HG02870 (cell line): ENCODE data around the gene SUMF2.
A peak's percentile ranks its signal among the peaks of the same experiment; 100 is the strongest.
"Not testable (repeated sequence)": the region's sequence is repeated elsewhere in the genome, so short reads cannot be mapped to it uniquely, and the experiment has no call there.

ENCODE experiments used
- ATAC-seq: cut with Tn5 transposase; IDR thresholded peaks from one replicate; pipeline ENCODE4 v1.9.1; 2021; ENCODE audit warnings: mild to moderate bottlenecking, moderate library complexity; ENCODE audit not compliant: unreplicated experiment

The SUMF2 gene

GRCh38 chr7:56062382-56062781 lies 1.7 kb upstream of the SUMF2 start:
- ATAC-seq = no peak

DNA sequence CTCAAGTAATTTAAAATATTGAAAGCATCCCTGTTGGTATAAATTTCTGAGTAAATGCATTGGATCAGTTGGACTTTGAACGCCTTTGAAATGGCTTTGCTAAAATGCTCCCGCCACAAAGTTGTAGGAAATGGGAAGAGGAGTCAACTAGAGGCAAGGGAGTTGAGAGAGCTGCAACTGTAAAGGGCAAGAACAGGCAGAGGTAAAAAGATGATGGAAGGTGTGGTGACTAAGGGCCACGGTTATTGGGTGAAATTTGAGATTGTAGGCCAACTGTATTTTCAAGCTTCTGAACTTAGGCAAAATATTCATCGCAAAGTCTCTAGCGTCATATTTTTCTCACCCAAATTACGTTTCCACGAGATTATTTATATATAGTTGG lies 595 bp upstream of the SUMF2 start:
- no peak for ATAC-seq

- not testable (repeated sequence) for ATAC-seq
These were observed 2.3 kb downstream of the SUMF2 start for GRCh38 chr7:56066376-56066775.

GRCh38 chr7:56074371-56074791 lies 10.3 kb downstream of the SUMF2 start:
- ATAC-seq = peak; percentile 86

DNA sequence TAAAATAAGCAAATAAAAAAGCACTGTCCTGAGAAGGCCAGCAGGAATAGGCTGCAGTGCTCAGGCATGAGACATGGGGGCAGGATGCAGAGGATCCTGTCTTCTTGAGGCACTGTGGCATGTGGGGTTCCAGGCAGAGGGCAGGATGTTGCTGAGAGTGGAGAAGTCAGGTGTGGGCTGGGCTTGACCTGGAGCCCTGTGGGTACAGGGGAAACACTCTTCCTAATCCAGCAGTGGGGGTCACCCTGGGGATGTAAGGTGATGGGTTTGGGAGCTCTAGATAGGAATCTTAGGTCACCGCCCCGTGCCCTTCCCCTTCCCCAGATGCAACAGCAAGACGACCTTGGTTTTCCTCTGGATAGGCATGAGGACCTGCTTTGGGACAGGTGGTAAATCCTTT lies 13.6 kb downstream of the SUMF2 start:
- ATAC-seq = no peak

DNA sequence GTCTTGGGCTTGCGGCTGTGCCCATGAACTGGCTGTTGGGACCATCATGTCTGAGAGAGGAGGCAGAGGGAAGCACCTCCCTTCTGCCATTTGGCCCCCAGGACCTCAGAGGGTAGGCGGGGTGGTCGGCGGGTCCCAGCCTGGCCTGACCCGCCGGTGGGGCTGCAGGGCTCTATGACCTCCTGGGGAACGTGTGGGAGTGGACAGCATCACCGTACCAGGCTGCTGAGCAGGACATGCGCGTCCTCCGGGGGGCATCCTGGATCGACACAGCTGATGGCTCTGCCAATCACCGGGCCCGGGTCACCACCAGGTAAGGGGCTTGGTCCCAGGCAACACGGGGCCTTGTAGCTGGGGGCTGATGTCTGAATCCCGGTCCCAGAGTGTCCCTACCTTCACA lies 14.1 kb downstream of the SUMF2 start:
- no peak for ATAC-seq

GRCh38 chr7:56079450-56080185 lies 15.5 kb downstream of the SUMF2 start:
- no peak for ATAC-seq

DNA sequence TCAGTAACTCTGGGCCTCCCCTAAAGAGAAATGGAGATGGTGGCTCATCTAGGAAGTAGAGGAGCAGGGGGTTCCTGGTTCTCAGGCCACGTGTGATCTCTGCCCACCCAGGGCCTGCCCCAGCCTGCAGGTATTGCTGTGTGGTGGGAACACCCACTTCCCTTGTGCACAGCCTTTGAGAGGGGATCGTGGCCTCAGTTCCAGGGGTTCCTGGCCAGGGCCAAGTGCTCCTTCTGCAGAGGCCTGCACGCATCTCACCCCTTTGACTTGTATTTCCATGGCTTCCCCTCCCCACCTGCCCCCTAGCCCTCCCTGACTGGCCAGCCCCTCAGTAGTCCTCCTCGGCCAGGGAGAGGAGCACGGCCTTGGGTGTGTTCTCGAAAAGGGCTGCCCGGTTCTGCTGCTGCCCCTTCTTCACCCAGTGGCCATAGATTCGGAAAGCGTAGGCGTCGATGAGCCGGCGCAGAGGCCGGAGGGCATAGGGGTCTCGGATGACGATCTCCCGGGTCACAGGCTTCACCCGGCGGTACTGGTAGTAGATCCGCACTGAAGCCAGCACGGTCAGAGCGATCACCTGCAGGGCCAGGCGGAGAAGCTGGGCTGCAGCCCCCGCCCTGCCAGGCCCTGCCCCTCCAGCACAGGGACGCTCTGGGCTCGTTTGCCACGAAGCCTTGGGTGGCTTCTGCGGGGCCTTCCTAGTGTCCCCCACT lies 16.8 kb downstream of the SUMF2 start:
- not testable (repeated sequence) for ATAC-seq

DNA sequence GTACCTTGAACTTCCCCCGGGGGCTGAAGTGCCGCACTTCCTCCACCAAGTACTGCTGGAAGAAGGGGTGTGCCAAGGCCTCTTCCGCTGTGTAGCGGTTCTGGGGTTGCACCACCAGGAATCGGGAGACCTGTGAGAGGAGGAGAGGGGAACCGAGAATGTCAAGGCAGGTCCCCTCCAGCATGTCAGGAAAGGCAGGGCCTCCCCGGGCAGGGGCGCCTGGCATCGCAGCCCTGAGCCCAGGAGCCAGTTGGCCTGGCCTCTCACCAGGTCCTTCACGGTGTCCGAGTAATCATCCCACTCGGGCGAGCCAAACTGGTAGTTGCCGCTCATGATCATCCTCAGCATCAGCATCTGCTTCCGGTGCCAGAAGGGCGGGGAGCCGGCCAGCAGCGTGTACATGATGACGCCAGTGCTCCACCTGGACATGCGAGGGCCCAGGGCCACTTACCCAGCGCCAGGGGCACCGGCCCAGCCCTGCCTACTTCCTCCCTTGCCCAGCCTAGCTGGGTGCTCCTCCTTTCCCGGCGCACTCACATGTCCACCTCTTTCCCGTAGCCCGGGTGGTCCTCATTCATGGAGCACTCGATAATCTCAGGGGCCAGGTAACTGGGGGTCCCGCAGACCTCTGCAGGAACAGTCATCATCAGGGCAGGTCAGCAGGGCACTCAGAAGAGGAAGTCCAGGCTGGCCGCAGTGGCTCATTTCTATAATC lies 17.7 kb downstream of the SUMF2 start:
- ATAC-seq = no peak

DNA sequence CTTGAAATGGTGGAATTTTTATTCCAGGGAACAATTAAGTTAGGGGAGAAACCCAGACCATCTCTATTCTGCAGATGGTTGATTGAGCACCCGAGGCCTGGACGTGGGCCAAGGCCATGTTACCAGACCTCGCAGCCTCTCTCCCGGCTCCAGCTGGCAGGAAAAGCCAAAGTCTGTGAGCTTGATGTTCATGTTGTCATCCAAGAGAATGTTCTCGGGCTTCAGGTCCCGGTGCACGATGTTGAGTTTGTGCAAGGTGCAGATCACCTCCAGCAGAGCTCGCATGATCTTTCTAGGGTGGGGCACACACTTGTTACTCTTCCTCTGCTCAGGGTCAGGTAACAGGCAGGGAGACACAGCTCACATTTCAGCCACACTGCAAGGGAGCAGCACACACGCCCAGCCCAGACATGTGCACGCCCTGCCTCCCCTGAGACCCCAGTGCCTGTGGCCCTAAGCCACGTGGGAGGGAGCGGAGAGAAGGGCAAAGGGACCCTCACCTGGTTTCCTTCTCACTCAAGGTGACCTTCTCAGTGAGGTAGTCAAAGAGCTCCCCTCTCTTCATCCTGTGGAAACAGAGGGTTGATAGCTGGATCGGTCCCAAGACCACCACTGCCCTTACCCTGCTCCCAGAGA lies 19.2 kb downstream of the SUMF2 start:
- no peak for ATAC-seq

- no peak for ATAC-seq
These were observed 22.7 kb downstream of the SUMF2 start for GRCh38 chr7:56086761-56087160.

DNA sequence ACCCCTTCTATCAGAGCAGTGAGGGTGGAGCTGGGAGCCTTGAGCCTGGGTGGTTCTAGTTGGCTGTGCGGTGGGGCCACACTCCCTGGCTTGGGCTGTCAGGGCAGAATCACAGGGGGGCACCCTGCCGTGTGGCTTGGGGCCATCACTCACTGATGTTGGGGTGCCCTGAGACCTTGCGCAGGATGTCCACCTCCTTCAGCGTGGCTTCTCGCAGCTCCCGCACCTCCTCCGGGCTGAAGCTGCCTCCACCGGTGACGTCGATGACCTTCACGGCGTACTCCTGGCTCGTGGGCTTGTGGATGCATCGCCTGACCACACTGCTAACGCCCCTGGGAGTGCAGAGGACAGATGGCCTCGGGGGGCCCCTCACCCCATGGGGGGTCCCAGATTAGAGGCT lies 23.4 kb downstream of the SUMF2 start:
- no peak for ATAC-seq

- no peak for ATAC-seq
These were observed 27.5 kb downstream of the SUMF2 start for GRCh38 chr7:56091591-56091990.

DNA sequence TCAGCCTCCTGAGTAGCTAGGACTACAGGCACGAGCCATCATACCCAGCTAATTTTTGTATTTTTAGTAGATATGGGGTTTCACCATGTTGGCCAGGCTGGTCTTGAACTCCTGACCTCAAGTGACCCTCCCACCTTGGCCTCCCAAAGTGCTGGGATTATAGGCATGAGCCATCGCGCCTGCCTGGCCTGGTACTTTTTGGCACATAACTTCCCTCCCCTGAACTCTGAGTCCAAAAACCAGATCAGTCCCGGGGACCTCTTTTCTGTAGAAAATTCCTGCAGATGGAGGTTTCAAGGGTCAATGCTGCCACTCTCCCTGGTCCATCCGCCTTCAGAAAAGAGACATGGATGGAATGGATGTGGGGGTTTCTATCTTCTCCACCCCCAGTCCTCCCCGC lies 28.3 kb downstream of the SUMF2 start:
- ATAC-seq = not testable (repeated sequence)

DNA sequence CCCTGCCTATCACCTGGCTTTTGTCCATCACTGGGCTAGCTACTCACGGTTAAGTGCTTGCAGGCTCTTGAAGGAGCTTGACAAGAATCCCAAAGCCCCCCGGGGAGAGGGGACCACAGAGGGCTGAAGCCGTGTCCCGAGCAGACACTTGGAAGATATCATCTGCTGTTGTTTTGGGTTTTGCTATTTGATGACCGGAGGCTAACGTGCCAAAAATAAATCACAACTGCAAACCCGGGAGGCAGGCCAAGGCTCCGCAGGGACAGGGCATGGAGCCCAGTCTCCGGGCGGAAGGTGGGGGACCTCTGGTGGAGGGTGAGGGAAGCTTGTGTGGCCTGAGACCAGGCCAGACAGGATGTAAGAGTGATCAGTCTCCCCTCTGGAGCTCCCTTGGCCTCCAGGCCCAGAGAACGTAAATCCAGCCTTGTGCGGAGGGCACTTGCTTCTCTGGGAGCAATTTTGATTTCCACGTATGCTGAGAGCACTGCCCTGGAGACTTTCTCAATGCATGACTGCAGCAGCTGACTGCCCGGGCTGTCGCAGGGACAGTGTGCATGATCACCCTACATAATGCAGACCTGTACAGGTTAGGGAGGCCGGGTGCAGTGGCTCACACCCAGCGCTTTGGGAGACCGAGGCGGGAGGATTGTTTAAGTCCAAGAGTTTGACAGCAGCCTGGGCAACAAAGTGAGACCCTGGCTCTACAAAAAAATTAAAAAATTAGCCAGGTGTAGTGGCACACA lies 28.9 kb downstream of the SUMF2 start, which contains the start of gene PHKG1:
Gene PHKG1, minus strand, starts transcription at position 164 of the 743 bp plus-strand sequence. CDS start 4,011 bp downstream, outside the sequence.
- no peak for ATAC-seq

GRCh38 chr7:56097700-56098099 lies 33.6 kb downstream of the SUMF2 start:
- no peak for ATAC-seq

DNA sequence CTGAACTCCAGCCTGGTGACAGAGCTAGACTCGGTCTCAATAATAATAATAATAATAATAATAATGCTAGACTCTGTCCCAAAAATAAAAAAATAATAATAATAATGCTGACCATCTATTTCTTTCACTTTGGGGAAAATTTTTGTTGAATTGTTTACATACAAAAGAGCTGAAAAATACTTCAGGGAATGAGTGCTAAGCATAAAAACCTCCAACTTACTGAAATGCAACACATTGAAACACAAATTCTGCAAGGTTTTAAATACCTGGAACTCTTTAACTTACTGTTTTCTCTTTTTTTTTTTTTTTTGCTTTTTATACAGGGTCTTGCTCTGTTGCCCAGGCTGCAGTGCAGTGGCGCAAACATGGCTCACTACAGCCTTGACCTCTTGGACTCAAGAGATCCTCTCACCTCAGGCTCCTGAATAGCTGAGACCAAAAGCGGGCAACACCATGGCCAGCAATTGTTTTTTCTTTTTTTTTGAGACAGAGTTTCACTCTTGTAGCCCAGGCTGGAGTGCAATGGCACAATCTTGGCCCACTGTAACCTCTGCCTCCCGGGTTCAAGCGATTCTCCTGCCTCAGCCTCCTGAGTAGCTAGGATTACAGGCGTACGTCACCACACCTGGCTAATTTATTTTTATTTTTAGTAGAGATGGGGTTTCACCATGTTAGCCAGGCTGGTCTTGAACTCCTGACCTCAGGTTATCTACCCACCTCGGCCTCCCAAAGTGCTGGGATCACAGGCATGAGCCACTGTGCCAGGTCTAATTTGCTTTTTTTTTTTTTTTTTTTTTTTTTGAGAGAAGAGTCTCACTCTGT lies 34.3 kb downstream of the SUMF2 start:
- ATAC-seq = not testable (repeated sequence)

DNA sequence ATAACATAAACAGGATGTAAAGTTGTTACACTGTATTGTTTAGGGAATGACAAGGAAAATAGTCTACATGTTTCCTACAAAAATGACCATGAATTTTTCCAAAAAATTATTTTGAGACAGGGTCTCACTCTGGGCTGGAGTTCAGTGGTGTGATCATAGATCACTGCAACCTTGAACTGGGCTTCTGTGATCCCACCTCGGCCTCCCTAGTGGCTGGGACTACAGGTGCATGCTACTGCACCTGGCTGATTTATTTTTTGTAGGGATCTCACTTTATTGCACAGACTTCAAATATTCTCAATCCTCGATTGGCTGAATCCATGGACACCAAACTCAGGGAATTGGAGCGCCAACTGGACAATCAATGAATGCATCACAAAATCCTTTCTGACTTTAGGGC lies 35.6 kb downstream of the SUMF2 start:
- no peak for ATAC-seq

GRCh38 chr7:56104138-56104537 lies 40.1 kb downstream of the SUMF2 start:
- ATAC-seq = not testable (repeated sequence)

- ATAC-seq = peak; percentile 24
These were observed 41.4 kb downstream of the SUMF2 start for GRCh38 chr7:56105508-56105907.
